HUES64 (cell line): Measurements from ENCODE around the gene RPL19.

Experiments
- H3K27ac ChIP-seq: 2 replicates; pipeline ENCODE4 v1.7.0; 2013; ENCODE audit warnings: low read depth, low read length, inconsistent platforms
- H3K27me3 ChIP-seq: 2 replicates; pipeline ENCODE4 v1.6.1; 2013; ENCODE audit warnings: mild to moderate bottlenecking, low read length; ENCODE audit not compliant: insufficient read depth
- H3K36me3 ChIP-seq: 2 replicates; pipeline ENCODE4 v1.6.1; 2013; ENCODE audit warnings: mild to moderate bottlenecking, low read length; ENCODE audit not compliant: insufficient read depth
- H3K4me1 ChIP-seq: 2 replicates; pipeline ENCODE4 v1.6.1; 2013; ENCODE audit warnings: mild to moderate bottlenecking, low read length, moderate library complexity; ENCODE audit not compliant: insufficient read depth
- H3K4me3 ChIP-seq: 2 replicates; pipeline ENCODE4 v1.5.1; 2013; ENCODE audit warnings: mild to moderate bottlenecking, low read length, moderate library complexity
- H3K9ac ChIP-seq: 2 replicates; pipeline ENCODE4 v1.6.1; 2013; ENCODE audit warnings: mild to moderate bottlenecking, low read depth, low read length
- H3K9me3 ChIP-seq: 2 replicates; pipeline ENCODE4 v1.6.1; 2013; ENCODE audit warnings: low read depth, low read length; ENCODE audit not compliant: insufficient read depth
- WGBS: fragments of 150-250, 120-280 bp; methylation state at CpG from one replicate; pipeline ENCODE4 v1.1.7; 2013; ENCODE audit warnings: missing lambda C conversion rate; 5-methylcytosine and 5-hydroxymethylcytosine counted together

The RPL19 gene

DNA sequence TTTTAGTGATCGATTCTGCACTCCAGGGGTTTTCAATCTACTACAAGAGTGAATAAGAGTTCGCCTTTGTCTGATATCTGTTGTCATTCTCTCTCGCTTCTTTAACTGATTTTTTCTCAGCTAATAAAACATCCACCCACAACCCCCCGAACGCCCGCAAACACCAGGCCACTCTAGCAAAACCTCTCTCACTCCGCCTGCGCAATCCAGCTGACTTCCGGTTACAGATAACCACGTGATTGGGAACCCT, 338 bp upstream of the RPL19 start:
- Histone ChIP-seq H3K4me3 (peak overlapping the region; percentile 90), H3K36me3 (peaks cover 41% of the 10 kb centered on the region), H3K9ac (peak overlapping the region; percentile 97), H3K9me3 (no peaks in the 10 kb centered on the region), H3K27ac (peak overlapping the region; percentile 87), H3K4me1 (peaks cover 23% of the 10 kb centered on the region), H3K27me3 (no peaks in the 10 kb centered on the region)
- WGBS = 2% methylated on average over 10 of the region's 10 CpGs

- Histone ChIP-seq H3K27ac (peak overlapping the region; percentile 87), H3K36me3 (peaks cover 47% of the 10 kb centered on the region), H3K27me3 (no peaks in the 10 kb centered on the region), H3K4me1 (peaks cover 10% of the 10 kb centered on the region), H3K9me3 (no peaks in the 10 kb centered on the region), H3K9ac (peak overlapping the region; percentile 97), H3K4me3 (peak overlapping the region; percentile 90)
- 57% methylated on average over 11 of the region's 11 CpGs for WGBS
Observed at GRCh38 chr17:39200957-39201510, 951 bp downstream of the RPL19 start.

GRCh38 chr17:39204245-39204644, 4.2 kb downstream of the RPL19 start:
- Histone ChIP-seq H3K4me3 (no peak overlapping the region), H3K9ac (no peak overlapping the region), H3K36me3 (peaks cover 47% of the 10 kb centered on the region), H3K9me3 (no peaks in the 10 kb centered on the region), H3K4me1 (peaks cover 12% of the 10 kb centered on the region; the same call in 1 of the 2 replicates), H3K27me3 (0 out of 2 replicates have a peak, but pooled peaks cover 1% of the 10 kb centered on the region), H3K27ac (no peak overlapping the region)
- WGBS = 94% methylated on average over 8 of the region's 8 CpGs

- Histone ChIP-seq H3K36me3 (peaks cover 47% of the 10 kb centered on the region), H3K27me3 (peaks cover 10% of the 10 kb centered on the region), H3K4me3 (no peak overlapping the region), H3K9ac (no peak overlapping the region), H3K9me3 (no peaks in the 10 kb centered on the region), H3K4me1 (peaks cover 12% of the 10 kb centered on the region; the same call in 1 of the 2 replicates), H3K27ac (no peak overlapping the region)
- 92% methylated on average over 3 of the region's 3 CpGs for WGBS
Observed at GRCh38 chr17:39205112-39205526, 5.0 kb downstream of the RPL19 start.

DNA sequence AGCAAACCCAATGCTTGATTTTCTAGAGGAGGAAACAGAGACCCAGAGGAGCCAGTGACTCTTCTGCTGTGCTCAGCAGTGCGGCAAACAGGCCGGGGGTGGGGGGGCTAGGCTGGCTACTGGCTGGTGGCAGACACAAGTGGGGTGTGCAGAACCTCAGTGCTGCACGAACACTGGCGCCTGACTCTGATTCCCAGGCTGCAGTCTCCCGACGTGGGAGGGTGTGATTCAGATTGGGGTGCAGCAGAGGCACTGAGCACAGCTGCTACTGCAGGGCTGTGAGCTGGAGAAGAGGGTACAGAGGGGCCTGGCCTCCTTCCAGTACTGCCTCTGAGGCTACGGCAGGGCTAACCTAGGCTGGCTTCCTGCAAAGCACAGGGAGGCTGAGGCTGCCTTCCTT, 8.1 kb downstream of the RPL19 start:
- 85% methylated on average over 7 of the region's 7 CpGs for WGBS
- Histone ChIP-seq H3K9me3 (no peaks in the 10 kb centered on the region), H3K4me1 (peaks cover 13% of the 10 kb centered on the region; the same call in 1 of the 2 replicates), H3K9ac (no peak overlapping the region), H3K27me3 (peaks cover 16% of the 10 kb centered on the region), H3K36me3 (peaks cover 22% of the 10 kb centered on the region), H3K27ac (no peak overlapping the region), H3K4me3 (no peak overlapping the region)

DNA sequence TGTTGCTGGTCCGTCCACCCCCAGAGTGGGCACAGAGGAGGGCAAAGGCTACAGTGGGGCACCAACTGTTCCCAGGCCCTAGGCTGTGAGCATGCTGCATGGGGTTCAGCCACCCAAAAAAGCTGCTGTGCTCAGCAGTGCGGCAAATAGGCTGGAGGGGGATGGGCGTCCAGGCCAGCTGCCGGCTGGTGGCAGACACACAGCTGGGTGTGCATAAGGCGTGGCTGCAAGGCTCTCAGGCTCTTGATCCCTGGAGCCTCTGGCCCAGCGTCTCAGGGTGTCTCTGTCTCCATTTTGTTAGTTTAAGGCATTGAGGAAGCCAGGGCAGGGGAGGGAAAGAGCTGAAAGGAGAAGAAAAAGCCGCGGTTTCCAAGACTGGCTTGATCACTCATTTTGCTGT, 8.8 kb downstream of the RPL19 start:
- H3K9me3 ChIP-seq = no peaks in the 10 kb centered on the region
- H3K4me1 ChIP-seq = peaks cover 13% of the 10 kb centered on the region; the same call in 1 of the 2 replicates
- peaks cover 14% of the 10 kb centered on the region for H3K36me3 ChIP-seq
- H3K27me3 ChIP-seq = peaks cover 16% of the 10 kb centered on the region
- H3K4me3 ChIP-seq = no peak overlapping the region
- H3K9ac ChIP-seq = no peak overlapping the region
- H3K27ac ChIP-seq = no peak overlapping the region
- 57% methylated on average over 8 of the region's 8 CpGs for WGBS

GRCh38 chr17:39209317-39210092, 9.4 kb downstream of the RPL19 start:
- H3K4me1 ChIP-seq = peaks cover 13% of the 10 kb centered on the region; the same call in 1 of the 2 replicates
- peaks cover 16% of the 10 kb centered on the region for H3K27me3 ChIP-seq
- H3K27ac ChIP-seq = no peak overlapping the region
- 9% methylated on average over 39 of the region's 39 CpGs for WGBS
- H3K4me3 ChIP-seq = peak overlapping the region; percentile 53
- H3K36me3 ChIP-seq = peaks cover 8% of the 10 kb centered on the region
- no peaks in the 10 kb centered on the region for H3K9me3 ChIP-seq
- peak overlapping the region; percentile 38; the same call in 1 of the 2 replicates for H3K9ac ChIP-seq

- H3K27me3 ChIP-seq = peaks cover 16% of the 10 kb centered on the region
Observed at GRCh38 chr17:39210093-39210434, 10.0 kb downstream of the RPL19 start.

GRCh38 chr17:39212195-39212810, 12.2 kb downstream of the RPL19 start:
- H3K27me3 ChIP-seq = peaks cover 23% of the 10 kb centered on the region
- no peaks in the 10 kb centered on the region for H3K36me3 ChIP-seq
- H3K9ac ChIP-seq = no peak overlapping the region
- no peak overlapping the region for H3K27ac ChIP-seq
- WGBS = 88% methylated on average over 11 of the region's 11 CpGs
- H3K9me3 ChIP-seq = no peaks in the 10 kb centered on the region
- peaks cover 13% of the 10 kb centered on the region; the same call in 1 of the 2 replicates for H3K4me1 ChIP-seq
- no peak overlapping the region for H3K4me3 ChIP-seq

More at GRCh38 chr17:39210093-39210434, 10.0 kb downstream of the RPL19 start:
- Histone ChIP-seq H3K27ac (no peak overlapping the region), H3K4me1 (peaks cover 13% of the 10 kb centered on the region; the same call in 1 of the 2 replicates), H3K4me3 (peak overlapping the region; percentile 53), H3K9ac (peak overlapping the region; percentile 38; the same call in 1 of the 2 replicates), H3K9me3 (no peaks in the 10 kb centered on the region), H3K36me3 (peaks cover 3% of the 10 kb centered on the region)
- 14% methylated on average over 22 of the region's 22 CpGs for WGBS

GRCh38 chr17:39212841-39213480, 12.9 kb downstream of the RPL19 start:
- Histone ChIP-seq H3K27ac (no peak overlapping the region), H3K9ac (no peak overlapping the region), H3K9me3 (no peaks in the 10 kb centered on the region), H3K4me3 (no peak overlapping the region), H3K27me3 (peaks cover 29% of the 10 kb centered on the region), H3K4me1 (peaks cover 13% of the 10 kb centered on the region; the same call in 1 of the 2 replicates), H3K36me3 (no peaks in the 10 kb centered on the region)
- 66% methylated on average over 16 of the region's 16 CpGs for WGBS

GRCh38 chr17:39213852-39214251, 13.8 kb downstream of the RPL19 start:
- H3K27ac ChIP-seq = no peak overlapping the region
- WGBS = 67% methylated on average over 9 of the region's 9 CpGs
- H3K4me1 ChIP-seq = peaks cover 6% of the 10 kb centered on the region; the same call in 1 of the 2 replicates
- no peaks in the 10 kb centered on the region for H3K36me3 ChIP-seq
- peaks cover 38% of the 10 kb centered on the region for H3K27me3 ChIP-seq
- H3K9me3 ChIP-seq = no peaks in the 10 kb centered on the region
- H3K9ac ChIP-seq = no peak overlapping the region
- no peak overlapping the region for H3K4me3 ChIP-seq
